K562 (cell line): ENCODE data around the gene UBXN2A. TPM values are rescaled to one million over a fixed set of nuclear protein-coding genes. Genes with fewer than 3 reads are reported as not detected.

Source experiments
- CC2D1A ChIP-seq: fragments of 450-650 bp; IDR thresholded peaks from 2 replicates; pipeline ENCODE4 v1.6.1; 2017; ENCODE audit warnings: mild to moderate bottlenecking
- NFATC3 ChIP-seq: fragments of 450-650 bp; IDR thresholded peaks from 2 replicates; pipeline ENCODE4 v1.6.1; 2017; ENCODE audit warnings: mild to moderate bottlenecking
- RCOR1 ChIP-seq, 2 experiments: IDR thresholded peaks; 2 replicates each; pipeline ENCODE4 v1.6.1; 2012; ENCODE audit warnings: low read depth in 2 of 2, low read length in 2 of 2, borderline replicate concordance in 1 of 2, improper control_type of control experiment in 1 of 2
- polyA plus RNA-seq, 8 experiments: library from polyadenylated mRNA; depleted of rRNA in 4 of 8; stranded (reverse) in 5 of 8; unstranded in 3 of 8; fragments of >200 nt; fragmentation: Nextera tagmentation in 2 of 8; fragmentation: Illumina TruSeq in 1 of 8; extraction: Ambion mirVana in 2 of 8; extraction: Trizol in 1 of 8; gene quantifications; 2 replicates each; pipeline versions ENCODE4 v1.2.1 to v1.2.3, GENCODE V29; 2011 to 2014; ENCODE audit warnings: inconsistent platforms in 1 of 8, missing spikeins in 1 of 8
- total RNA-seq, 7 experiments: library from RNA; depleted of rRNA in 6 of 7; stranded (reverse); fragments of >200 nt in 6 of 7; fragmentation: Illumina TruSeq in 2 of 7; extraction: Trizol in 2 of 7; gene quantifications; 2 replicates each; pipeline versions ENCODE4 v1.2.1 to v1.2.3, GENCODE V29; 2011 to 2021; ENCODE audit warnings: low replicate concordance in 1 of 7
- TF ChIP-seq, protein P1 (sequence below), 2 experiments: fragments of 200-800 bp in 1 of 2; sonication (Bioruptor generic) in 1 of 2; sonication (generic) in 1 of 2; formaldehyde crosslinking in 1 of 2; IDR thresholded peaks in 1 of 2; conservative IDR thresholded peaks in 1 of 2; 2 replicates each; pipeline versions ENCODE4 v1.5.0 to v1.6.1; 2016 to 2020; ENCODE audit warnings: missing compliant biosample characterization in 1 of 2, missing genetic modification characterization in 1 of 2, missing genetic modification reagents in 1 of 2
- TF ChIP-seq, protein P2 (sequence below), 2 experiments: fragments of 450-650 bp; IDR thresholded peaks; 2 replicates each; pipeline ENCODE4 v1.6.1; 2016; ENCODE audit warnings: mild to moderate bottlenecking in 2 of 2, borderline replicate concordance in 1 of 2, low read depth in 1 of 2, moderate library complexity in 1 of 2

Gene UBXN2A
- total and polyA plus RNA-seq, 9 of the 15 experiments (the other 6 are each of a cell fraction or from before 2014, with no cell fraction given), result 3.4 to 25.6 (median 16.0) TPM

DNA sequence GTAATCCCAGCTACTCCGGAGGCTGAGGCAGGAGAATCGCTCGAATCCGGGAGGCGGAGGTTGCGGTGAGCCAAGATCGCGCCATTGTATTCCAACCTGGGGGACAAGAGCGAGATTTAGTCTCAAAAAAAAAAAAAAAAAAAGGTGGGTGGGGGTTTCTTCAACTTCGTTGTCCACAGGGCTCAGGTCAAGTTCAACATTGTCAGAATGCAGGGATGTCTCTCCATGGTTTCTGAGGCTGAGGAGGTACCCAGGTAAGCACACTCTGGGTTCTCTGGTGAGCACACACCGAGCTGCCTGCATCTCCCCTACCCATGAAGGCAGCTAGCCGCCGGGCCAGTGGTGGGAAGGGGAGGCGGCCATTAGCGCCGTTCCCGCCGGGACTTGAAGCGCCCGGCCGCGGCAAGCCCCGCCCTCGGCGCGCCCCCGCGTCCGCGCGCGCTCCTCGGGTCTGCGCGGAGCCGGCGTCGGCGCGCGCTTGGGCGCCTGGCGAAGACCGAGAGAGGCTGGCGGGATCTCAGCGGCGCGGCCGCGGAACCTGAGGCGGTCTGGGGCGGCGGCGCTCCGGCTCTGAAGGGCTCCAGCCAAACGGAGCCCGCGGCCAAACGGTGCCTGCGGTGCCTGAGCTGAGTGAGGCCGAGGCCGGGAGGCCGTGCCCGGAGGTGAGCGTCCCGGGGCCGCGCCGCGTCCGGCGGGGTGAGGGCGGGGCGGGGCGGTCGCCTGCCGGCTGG is at the start of gene UBXN2A (continued):
- TF ChIP-seq, protein P1, sequence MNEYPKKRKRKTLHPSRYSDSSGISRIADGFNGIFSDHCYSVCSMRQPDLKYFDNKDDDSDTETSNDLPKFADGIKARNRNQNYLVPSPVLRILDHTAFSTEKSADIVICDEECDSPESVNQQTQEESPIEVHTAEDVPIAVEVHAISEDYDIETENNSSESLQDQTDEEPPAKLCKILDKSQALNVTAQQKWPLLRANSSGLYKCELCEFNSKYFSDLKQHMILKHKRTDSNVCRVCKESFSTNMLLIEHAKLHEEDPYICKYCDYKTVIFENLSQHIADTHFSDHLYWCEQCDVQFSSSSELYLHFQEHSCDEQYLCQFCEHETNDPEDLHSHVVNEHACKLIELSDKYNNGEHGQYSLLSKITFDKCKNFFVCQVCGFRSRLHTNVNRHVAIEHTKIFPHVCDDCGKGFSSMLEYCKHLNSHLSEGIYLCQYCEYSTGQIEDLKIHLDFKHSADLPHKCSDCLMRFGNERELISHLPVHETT (CRISPR knock-in tag; conservative IDR thresholded peaks at IDR 0.05 in 1 of 2, IDR thresholded peaks at IDR 0.05 in 1 of 2), result no peak; a peak in 1 of 4 replicates
- no peak for TF ChIP-seq RCOR1 (IDR thresholded peaks at IDR 0.05; ENCODE audit: borderline replicate concordance in 1 of 2, low read depth in 2 of 2, low read length in 2 of 2)
- TF ChIP-seq NFATC3, result no peak
- TF ChIP-seq, protein P2, sequence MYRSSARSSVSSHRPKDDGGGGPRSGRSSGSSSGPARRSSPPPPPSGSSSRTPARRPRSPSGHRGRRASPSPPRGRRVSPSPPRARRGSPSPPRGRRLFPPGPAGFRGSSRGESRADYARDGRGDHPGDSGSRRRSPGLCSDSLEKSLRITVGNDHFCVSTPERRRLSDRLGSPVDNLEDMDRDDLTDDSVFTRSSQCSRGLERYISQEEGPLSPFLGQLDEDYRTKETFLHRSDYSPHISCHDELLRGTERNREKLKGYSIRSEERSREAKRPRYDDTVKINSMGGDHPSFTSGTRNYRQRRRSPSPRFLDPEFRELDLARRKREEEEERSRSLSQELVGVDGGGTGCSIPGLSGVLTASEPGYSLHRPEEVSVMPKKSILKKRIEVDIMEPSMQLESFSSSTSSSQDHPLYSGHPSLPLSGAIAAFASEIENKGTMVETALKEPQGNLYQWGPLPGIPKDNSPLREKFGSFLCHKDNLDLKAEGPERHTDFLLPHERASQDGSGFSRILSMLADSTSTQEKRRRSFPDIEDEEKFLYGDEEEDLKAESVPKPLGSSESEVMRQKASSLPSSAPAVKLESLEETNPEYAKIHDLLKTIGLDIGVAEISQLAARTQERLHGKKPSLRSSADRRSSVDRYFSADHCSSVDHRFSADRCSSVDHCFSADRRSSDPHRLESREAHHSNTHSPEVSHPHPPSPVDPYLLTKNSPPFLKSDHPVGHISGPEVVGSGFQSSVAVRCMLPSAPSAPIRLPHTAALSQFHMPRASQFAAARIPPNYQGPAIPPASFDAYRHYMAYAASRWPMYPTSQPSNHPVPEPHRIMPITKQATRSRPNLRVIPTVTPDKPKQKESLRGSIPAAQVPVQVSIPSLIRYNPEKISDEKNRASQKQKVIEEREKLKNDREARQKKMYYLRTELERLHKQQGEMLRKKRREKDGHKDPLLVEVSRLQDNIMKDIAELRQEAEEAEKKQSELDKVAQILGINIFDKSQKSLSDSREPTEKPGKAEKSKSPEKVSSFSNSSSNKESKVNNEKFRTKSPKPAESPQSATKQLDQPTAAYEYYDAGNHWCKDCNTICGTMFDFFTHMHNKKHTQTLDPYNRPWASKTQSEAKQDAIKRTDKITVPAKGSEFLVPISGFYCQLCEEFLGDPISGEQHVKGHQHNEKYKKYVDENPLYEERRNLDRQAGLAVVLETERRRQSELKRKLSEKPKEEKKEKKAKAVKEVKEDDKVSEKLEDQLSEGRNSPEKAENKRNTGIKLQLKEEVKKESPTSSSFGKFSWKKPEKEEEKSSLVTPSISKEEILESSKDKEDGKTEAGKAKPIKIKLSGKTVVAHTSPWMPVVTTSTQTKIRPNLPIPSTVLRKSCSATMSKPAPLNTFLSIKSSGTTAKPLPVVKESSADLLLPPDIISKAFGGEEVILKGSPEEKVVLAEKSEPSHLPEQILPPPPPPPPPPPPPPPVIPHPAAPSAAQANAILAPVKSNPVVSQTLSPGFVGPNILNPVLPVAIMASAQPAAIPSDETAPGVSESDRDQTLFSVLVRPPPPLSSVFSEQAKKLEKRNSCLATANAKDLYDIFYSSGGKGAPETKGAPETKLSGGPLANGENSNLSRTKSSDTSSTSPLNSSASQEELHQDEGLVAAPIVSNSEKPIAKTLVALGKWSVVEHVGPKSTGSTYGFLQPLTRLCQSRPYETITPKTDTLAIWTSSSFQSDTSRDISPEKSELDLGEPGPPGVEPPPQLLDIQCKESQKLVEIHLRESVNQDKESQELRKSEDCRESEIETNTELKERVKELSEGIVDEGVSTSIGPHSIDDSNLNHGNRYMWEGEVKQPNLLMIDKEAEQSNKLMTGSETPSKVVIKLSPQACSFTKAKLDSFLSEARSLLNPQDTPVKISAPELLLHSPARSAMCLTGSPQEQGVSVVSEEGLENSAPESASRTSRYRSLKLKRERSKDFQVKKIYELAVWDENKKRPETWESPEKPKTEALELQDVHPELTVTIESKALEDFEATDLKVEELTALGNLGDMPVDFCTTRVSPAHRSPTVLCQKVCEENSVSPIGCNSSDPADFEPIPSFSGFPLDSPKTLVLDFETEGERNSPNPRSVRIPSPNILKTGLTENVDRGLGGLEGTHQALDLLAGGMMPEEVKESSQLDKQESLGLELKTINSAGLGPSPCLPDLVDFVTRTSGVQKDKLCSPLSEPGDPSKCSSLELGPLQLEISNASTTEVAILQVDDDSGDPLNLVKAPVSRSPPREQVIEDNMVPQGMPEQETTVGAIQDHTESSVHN (IDR thresholded peaks at IDR 0.05; ENCODE audit: borderline replicate concordance in 1 of 2, low read depth in 1 of 2), result no peak
- no peak for TF ChIP-seq CC2D1A
